Measurements from ENCODE around the gene CIZ1. TPM values are rescaled to one million over a fixed set of nuclear protein-coding genes. Genes with fewer than 3 reads are reported as not detected.

CIZ1 gene
- total and polyA plus RNA-seq, 2 of the 13 experiments (the other 11 are each of a cell fraction or from before 2014, with no cell fraction given), result 30.6 to 50.3 TPM

- TF ChIP-seq, protein P1, sequence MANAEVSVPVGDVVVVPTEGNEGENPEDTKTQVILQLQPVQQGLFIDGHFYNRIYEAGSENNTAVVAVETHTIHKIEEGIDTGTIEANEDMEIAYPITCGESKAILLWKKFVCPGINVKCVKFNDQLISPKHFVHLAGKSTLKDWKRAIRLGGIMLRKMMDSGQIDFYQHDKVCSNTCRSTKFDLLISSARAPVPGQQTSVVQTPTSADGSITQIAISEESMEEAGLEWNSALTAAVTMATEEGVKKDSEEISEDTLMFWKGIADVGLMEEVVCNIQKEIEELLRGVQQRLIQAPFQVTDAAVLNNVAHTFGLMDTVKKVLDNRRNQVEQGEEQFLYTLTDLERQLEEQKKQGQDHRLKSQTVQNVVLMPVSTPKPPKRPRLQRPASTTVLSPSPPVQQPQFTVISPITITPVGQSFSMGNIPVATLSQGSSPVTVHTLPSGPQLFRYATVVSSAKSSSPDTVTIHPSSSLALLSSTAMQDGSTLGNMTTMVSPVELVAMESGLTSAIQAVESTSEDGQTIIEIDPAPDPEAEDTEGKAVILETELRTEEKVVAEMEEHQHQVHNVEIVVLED (CRISPR knock-in tag; IDR thresholded peaks at IDR 0.05; ENCODE audit: borderline replicate concordance), result no peak
- TF ChIP-seq ZNF83 (CRISPR knock-in tag; IDR thresholded peaks at IDR 0.05; ENCODE audit: borderline replicate concordance) (0 out of 2 replicates have a peak, but pooled peaks have one; percentile 20), BCLAF1 (IDR thresholded peaks at IDR 0.05) (no peak), RERE (CRISPR knock-in tag; IDR thresholded peaks at IDR 0.05; ENCODE audit: low read depth) (no peak), ZNF33B (CRISPR knock-in tag; IDR thresholded peaks at IDR 0.05) (peak; percentile 63; the same call in 1 of the 2 replicates), MXD4 (CRISPR knock-in tag; IDR thresholded peaks at IDR 0.05) (no peak), SNAI1 (CRISPR knock-in tag; IDR thresholded peaks at IDR 0.05; ENCODE audit: borderline replicate concordance) (no peak), NPAS2 (CRISPR knock-in tag; IDR thresholded peaks at IDR 0.05; ENCODE audit: borderline replicate concordance) (no peak), ZFP36L1 (CRISPR knock-in tag; IDR thresholded peaks at IDR 0.05) (no peak), IKZF5 (CRISPR knock-in tag; IDR thresholded peaks at IDR 0.05) (0 out of 2 replicates have a peak, but pooled peaks have one; percentile 8), ZMAT5 (CRISPR knock-in tag; IDR thresholded peaks at IDR 0.05; ENCODE audit: borderline replicate concordance, low read depth) (no peak), ELF1 (CRISPR knock-in tag; IDR thresholded peaks at IDR 0.05) (no peak), HOXA3 (CRISPR knock-in tag; IDR thresholded peaks at IDR 0.05) (no peak), ZNF138 (CRISPR knock-in tag; IDR thresholded peaks at IDR 0.05; ENCODE audit: low read depth) (no peak)
- TF ChIP-seq, protein P2, sequence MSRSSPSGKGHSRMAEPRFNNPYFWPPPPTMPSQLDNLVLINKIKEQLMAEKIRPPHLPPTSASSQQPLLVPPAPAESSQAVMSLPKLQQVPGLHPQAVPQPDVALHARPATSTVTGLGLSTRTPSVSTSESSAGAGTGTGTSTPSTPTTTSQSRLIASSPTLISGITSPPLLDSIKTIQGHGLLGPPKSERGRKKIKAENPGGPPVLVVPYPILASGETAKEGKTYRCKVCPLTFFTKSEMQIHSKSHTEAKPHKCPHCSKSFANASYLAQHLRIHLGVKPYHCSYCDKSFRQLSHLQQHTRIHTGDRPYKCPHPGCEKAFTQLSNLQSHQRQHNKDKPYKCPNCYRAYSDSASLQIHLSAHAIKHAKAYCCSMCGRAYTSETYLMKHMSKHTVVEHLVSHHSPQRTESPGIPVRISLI (CRISPR knock-in tag; IDR thresholded peaks at IDR 0.05; ENCODE audit: borderline replicate concordance), result no peak
- TF ChIP-seq, protein P3, sequence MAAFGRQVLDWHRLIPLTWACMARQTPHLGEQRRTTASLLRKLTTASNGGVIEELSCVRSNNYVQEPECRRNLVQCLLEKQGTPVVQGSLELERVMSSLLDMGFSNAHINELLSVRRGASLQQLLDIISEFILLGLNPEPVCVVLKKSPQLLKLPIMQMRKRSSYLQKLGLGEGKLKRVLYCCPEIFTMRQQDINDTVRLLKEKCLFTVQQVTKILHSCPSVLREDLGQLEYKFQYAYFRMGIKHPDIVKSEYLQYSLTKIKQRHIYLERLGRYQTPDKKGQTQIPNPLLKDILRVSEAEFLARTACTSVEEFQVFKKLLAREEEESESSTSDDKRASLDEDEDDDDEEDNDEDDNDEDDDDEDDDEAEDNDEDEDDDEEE (CRISPR knock-in tag; IDR thresholded peaks at IDR 0.05), result 0 out of 2 replicates have a peak, but pooled peaks have one; percentile 1
Observed at GRCh38 chr9:128159522-128159783, 31.9 kb downstream of the CIZ1 start (continued).

All from HepG2 (cell line).